K562 (cell line): ENCODE data around the gene COPE. TPM values are rescaled to one million over a fixed set of nuclear protein-coding genes. Genes with fewer than 3 reads are reported as not detected.

Experiments used
- ATAC-seq: fragments of 200-7000 bp; cut with Tn5 transposase; 3 replicates; pipeline ENCODE4 v1.9.1; 2020; ENCODE audit warnings: moderate library complexity
- BruUV-seq: library from RNA; stranded (reverse); fragments of 400-500 nt; replicated peaks from 2 replicates; lab custom pipeline; 2021; lab: Mats Ljungman, UMichigan
- CTCF ChIA-PET: fragments of 300-600 bp; formaldehyde crosslinking; extraction: SDS; loops from one replicate; lab custom pipeline; 2021; ENCODE audit warnings: low intra/inter-chr PET ratio; lab: Yijun Ruan, JAX
- POLR2A ChIA-PET: fragments of 300-600, 350-650 bp; sonication (Branson Sonifier 250); formaldehyde crosslinking; extraction: SDS; loops from one replicate; lab custom pipeline; 2021; ENCODE audit warnings: antibody characterized with exemption, inconsistent platforms; lab: Yijun Ruan, JAX
- DNase-seq, 4 experiments: peaks; one replicate each; pipeline versions ENCODE4 v3.0.0 to v3.0.0-alpha.2; 2011 to 2018; ENCODE audit warnings: low spot score in 3 of 4, mixed read lengths in 3 of 4; ENCODE audit errors: extremely low read depth in 1 of 4
- FAIRE-seq: peaks from 2 replicates; lab custom pipeline; 2011; peaks lifted over from hg19 to GRCh38; lab: Jason Lieb, UNC
- H2AFZ ChIP-seq: 2 replicates; pipeline ENCODE4 v1.6.0; 2011; ENCODE audit warnings: low read depth, low read length, control low read depth, inconsistent platforms
- H3K27ac ChIP-seq: fragments of 200-600 bp; 3 replicates; pipeline ENCODE4 v1.8.0; 2011; ENCODE audit warnings: low read depth, mild to moderate bottlenecking, control low read depth, inconsistent platforms, low read length, moderate library complexity, mixed read lengths; ENCODE audit errors: extremely low read depth
- H3K27me3 ChIP-seq, 2 experiments: fragments of 300-600 bp in 1 of 2; 2 replicates in 1 of 2; 3 replicates in 1 of 2; pipeline versions ENCODE4 v1.6.0 to v1.8.0; 2011; ENCODE audit warnings: inconsistent platforms in 2 of 2, low read length in 2 of 2, mild to moderate bottlenecking in 1 of 2, mixed read lengths in 1 of 2, moderate library complexity in 1 of 2; ENCODE audit not compliant: control insufficient read depth in 2 of 2, insufficient read depth in 2 of 2
- H3K36me3 ChIP-seq: fragments of 300-600 bp; 3 replicates; pipeline ENCODE4 v1.8.0; 2011; ENCODE audit warnings: mild to moderate bottlenecking, low read length, inconsistent platforms; ENCODE audit not compliant: control insufficient read depth, insufficient read depth
- H3K4me1 ChIP-seq, 2 experiments: fragments of 200-600 bp in 1 of 2; replicated peaks in 1 of 2; 2 replicates in 1 of 2; 3 replicates in 1 of 2; pipeline versions ENCODE4 v1.5.1 to v1.8.0; 2011; ENCODE audit warnings: inconsistent platforms in 2 of 2, low read length in 2 of 2, mild to moderate bottlenecking in 1 of 2, mixed read lengths in 1 of 2, moderate library complexity in 1 of 2; ENCODE audit not compliant: control insufficient read depth in 2 of 2, insufficient read depth in 2 of 2
- H3K4me2 ChIP-seq: 2 replicates; pipeline ENCODE4 v1.6.1; 2011; ENCODE audit warnings: low read length, control low read depth, inconsistent platforms, mixed read lengths; ENCODE audit not compliant: insufficient read depth
- H3K4me3 ChIP-seq: fragments of 200-600 bp; sonication (generic), shearing (Covaris generic); 2 replicates; pipeline ENCODE4 v1.5.1; 2016; ENCODE audit warnings: control low read depth, inconsistent platforms
- H3K79me2 ChIP-seq: fragments of 200-600 bp; 3 replicates; pipeline ENCODE4 v1.8.0; 2011; ENCODE audit warnings: low read length, inconsistent platforms; ENCODE audit not compliant: control insufficient read depth, insufficient read depth
- H3K9ac ChIP-seq, 2 experiments: 2 replicates each; pipeline versions ENCODE4 v1.6.0 to v1.6.1; 2011; ENCODE audit warnings: low read depth in 2 of 2, low read length in 2 of 2, control low read depth in 1 of 2, inconsistent platforms in 1 of 2, mild to moderate bottlenecking in 1 of 2, mixed read lengths in 1 of 2; ENCODE audit not compliant: insufficient read depth in 1 of 2
- H3K9me1 ChIP-seq: one replicate; pipeline ENCODE4 v1.6.0; 2011; ENCODE audit warnings: inconsistent platforms, mild to moderate bottlenecking, low read length, moderate library complexity; ENCODE audit not compliant: control insufficient read depth, insufficient read depth
- H3K9me3 ChIP-seq: replicated peaks from 2 replicates; pipeline ENCODE4 v1.5.1; 2011; ENCODE audit warnings: low read depth, low read length, inconsistent platforms; ENCODE audit not compliant: control insufficient read depth, insufficient read depth
- H4K20me1 ChIP-seq: replicated peaks from 2 replicates; pipeline ENCODE4 v1.6.1; 2011; ENCODE audit warnings: low read length, inconsistent platforms, mixed read lengths; ENCODE audit not compliant: control insufficient read depth, insufficient read depth
- CBFB ChIP-seq: sonication (generic); formaldehyde crosslinking; IDR thresholded peaks from 2 replicates; pipeline ENCODE4 v1.4.0; 2020; ENCODE audit warnings: mild to moderate bottlenecking, missing genetic modification reagents
- ETS2 ChIP-seq: IDR thresholded peaks from 2 replicates; pipeline ENCODE4 v1.6.1; 2016; ENCODE audit warnings: borderline replicate concordance, missing genetic modification characterization, mild to moderate bottlenecking, moderate library complexity, missing compliant biosample characterization; ENCODE audit not compliant: poor library complexity, severe bottlenecking
- EWSR1 ChIP-seq: fragments of 450-650 bp; IDR thresholded peaks from 2 replicates; pipeline ENCODE4 v1.6.1; 2018; ENCODE audit warnings: borderline replicate concordance, mild to moderate bottlenecking, low read depth, moderate library complexity; ENCODE audit not compliant: partially characterized antibody
- HMBOX1 ChIP-seq: sonication (generic); IDR thresholded peaks from 2 replicates; pipeline ENCODE4 v1.6.1; 2016
- RBM22 ChIP-seq: fragments of 200-400 bp; formaldehyde crosslinking; IDR thresholded peaks from 2 replicates; pipeline ENCODE4 v1.6.1; 2018; ENCODE audit warnings: low read length, low read depth; ENCODE audit not compliant: poor library complexity, severe bottlenecking
- ZFP36 ChIP-seq: fragments of 150-350 bp; IDR thresholded peaks from 2 replicates; pipeline ENCODE4 v1.6.1; 2018; ENCODE audit warnings: low read length, low read depth; ENCODE audit not compliant: partially characterized antibody
- WGBS: fragments of 100-300 bp; shearing (Covaris generic); methylation state at CpG from one replicate; pipeline ENCODE4 v1.1.6; 2016; ENCODE audit warnings: low coverage, mixed read lengths; ENCODE audit not compliant: insufficient coverage; ENCODE audit errors: missing lambda C conversion rate; 5-methylcytosine and 5-hydroxymethylcytosine counted together
- in situ Hi-C: fragments of 300-500 bp; cut with MboI; formaldehyde crosslinking; loops from 4 replicates; pipeline ENCODE4 v1.15.0; 2018; ENCODE audit warnings: inconsistent platforms, mixed read lengths
- intact Hi-C: fragments of 100-400 bp; cut with micrococcal nuclease; formaldehyde crosslinking; loops from 2 replicates; pipeline ENCODE4 v1.14.2; 2022
- polyA plus RNA-seq, 8 experiments: library from polyadenylated mRNA; depleted of rRNA in 4 of 8; stranded (reverse) in 5 of 8; unstranded in 3 of 8; fragments of >200 nt; fragmentation: Nextera tagmentation in 2 of 8; fragmentation: Illumina TruSeq in 1 of 8; extraction: Ambion mirVana in 2 of 8; extraction: Trizol in 1 of 8; gene quantifications; 2 replicates each; pipeline versions ENCODE4 v1.2.1 to v1.2.3, GENCODE V29; 2011 to 2014; ENCODE audit warnings: inconsistent platforms in 1 of 8, missing spikeins in 1 of 8
- total RNA-seq, 7 experiments: library from RNA; depleted of rRNA in 6 of 7; stranded (reverse); fragments of >200 nt in 6 of 7; fragmentation: Illumina TruSeq in 2 of 7; extraction: Trizol in 2 of 7; gene quantifications; 2 replicates each; pipeline versions ENCODE4 v1.2.1 to v1.2.3, GENCODE V29; 2011 to 2021; ENCODE audit warnings: low replicate concordance in 1 of 7

COPE gene
- total and polyA plus RNA-seq, 9 of the 15 experiments (the other 6 are each of a cell fraction or from before 2014, with no cell fraction given) = 5.8 to 273 (median 147) TPM

- intact Hi-C loops = loop anchor here (5.0 kb wide), 1 partner anchor 45 kb away; no protein-coding TSS in a partner anchor
- ATAC-seq (no peak), DNase-seq (no peak), FAIRE-seq (no peak)
- ChIA-PET POLR2A (no interaction called here), CTCF (no interaction called here)
- Histone ChIP-seq H4K20me1 (peaks cover 5% of the 10 kb centered on the region), H3K27me3 (peaks cover 0 to 13% of the 10 kb centered on the region in 2 experiments; a peak in 1 of 5 replicates), H3K4me1 (peaks cover 3 to 21% of the 10 kb centered on the region in 2 experiments; a peak in 4 of 5 replicates), H2AFZ (no peak overlapping the region), H3K36me3 (no peaks in the 10 kb centered on the region), H3K79me2 (no peaks in the 10 kb centered on the region), H3K9ac (no peak overlapping the region), H3K4me3 (no peak overlapping the region), H3K9me1 (peaks cover 5% of the 10 kb centered on the region), H3K4me2 (no peak overlapping the region), H3K27ac (no peak overlapping the region), H3K9me3 (no peaks in the 10 kb centered on the region)
- BruUV-seq = no TSS peak
- in situ Hi-C loops = no loop called here
- 27% methylated on average over 6 of the region's 6 CpGs for WGBS
- TF ChIP-seq HMBOX1 (no peak), RBM22 (no peak), EWSR1 (no peak), CBFB (CRISPR knock-in tag) (no peak), ETS2 (tag) (no peak), ZFP36 (peak; percentile 79)
Observed at GRCh38 chr19:18942692-18943091, 23.5 kb upstream of the COPE start.
